ENCODE results near the gene ZNF354C. TPM values are rescaled to one million over a fixed set of nuclear protein-coding genes. Genes with fewer than 3 reads are reported as not detected.

Gene ZNF354C
- polyA plus RNA-seq, 1 donor from 2014 or later: 6.1 TPM

Other genes with a start within 250 kb of the ZNF354C start
- gene ZNF354B, start 200.4 kb upstream of the ZNF354C start, polyA plus RNA-seq: 30.0 and 35.1 TPM in 2 replicates
- 7.6 and 14.5 TPM in 2 replicates for gene ZFP2, start 164.5 kb upstream of the ZNF354C start, polyA plus RNA-seq
- 0.61 and 1.1 TPM in 2 replicates for gene ZNF454, start 119.2 kb upstream of the ZNF354C start, polyA plus RNA-seq
- gene GRM6, start 65.1 kb upstream of the ZNF354C start, polyA plus RNA-seq: not detected in 2 replicates
- 18.7 and 21.0 TPM in 2 replicates for gene ZNF879, start 36.6 kb upstream of the ZNF354C start, polyA plus RNA-seq